Osteoblast (primary cell): Measurements from ENCODE around the gene MAST3. TPM values are rescaled to one million over a fixed set of nuclear protein-coding genes. Genes with fewer than 3 reads are reported as not detected.
A peak's percentile ranks its signal among the peaks of the same experiment; 100 is the strongest.

Experiments
- DNase-seq: peaks from one replicate; pipeline ENCODE4 v3.0.0; 2011; ENCODE audit warnings: low spot score, mixed read lengths; ENCODE audit not compliant: insufficient read length; ENCODE audit errors: missing footprints
- H2AFZ ChIP-seq: 2 replicates; pipeline ENCODE4 v1.6.0; 2011; ENCODE audit warnings: mild to moderate bottlenecking, low read length
- H3K27ac ChIP-seq: 2 replicates; pipeline ENCODE4 v1.5.1; 2011; ENCODE audit warnings: mild to moderate bottlenecking, low read depth, low read length, moderate library complexity
- H3K27me3 ChIP-seq: 2 replicates; pipeline ENCODE4 v1.6.0; 2012; ENCODE audit warnings: mild to moderate bottlenecking, control low read depth, inconsistent platforms, low read length, moderate library complexity; ENCODE audit not compliant: insufficient read depth
- H3K36me3 ChIP-seq: 2 replicates; pipeline ENCODE4 v1.5.1; 2011; ENCODE audit warnings: mild to moderate bottlenecking, low read length, control low read depth, moderate library complexity; ENCODE audit not compliant: insufficient read depth
- H3K4me1 ChIP-seq: 2 replicates; pipeline ENCODE4 v1.5.1; 2011; ENCODE audit warnings: mild to moderate bottlenecking, low read length, control low read depth, moderate library complexity; ENCODE audit not compliant: insufficient read depth
- H3K4me2 ChIP-seq: 2 replicates; pipeline ENCODE4 v1.6.0; 2011; ENCODE audit warnings: mild to moderate bottlenecking, low read length; ENCODE audit not compliant: insufficient read depth
- H3K4me3 ChIP-seq: fragments of 200-600 bp; sonication (generic); 3 replicates; pipeline ENCODE4 v1.5.1; 2012; ENCODE audit warnings: mild to moderate bottlenecking, low read length, inconsistent platforms; ENCODE audit not compliant: insufficient read depth
- H3K79me2 ChIP-seq: 2 replicates; pipeline ENCODE4 v1.6.0; 2012; ENCODE audit warnings: mild to moderate bottlenecking, low read length, control low read depth, inconsistent platforms; ENCODE audit not compliant: insufficient read depth
- H3K9me3 ChIP-seq: 2 replicates; pipeline ENCODE4 v1.5.1; 2011; ENCODE audit warnings: low read depth, low read length, control low read depth
- H4K20me1 ChIP-seq: 2 replicates; pipeline ENCODE4 v1.6.0; 2012; ENCODE audit warnings: mild to moderate bottlenecking, low read length, control low read depth; ENCODE audit not compliant: insufficient read depth
- CTCF ChIP-seq: IDR thresholded peaks from 2 replicates; pipeline ENCODE4 v1.5.1; 2011; ENCODE audit warnings: mild to moderate bottlenecking, low read depth, low read length, moderate library complexity; ENCODE audit errors: extremely low read depth
- total RNA-seq: library from RNA; depleted of rRNA; stranded (reverse); fragments of >200 nt; gene quantifications from 2 replicates; pipeline ENCODE4 v1.2.3, GENCODE V29; 2012

Gene MAST3
- total RNA-seq, 1 donor = 5.4 TPM

DNA sequence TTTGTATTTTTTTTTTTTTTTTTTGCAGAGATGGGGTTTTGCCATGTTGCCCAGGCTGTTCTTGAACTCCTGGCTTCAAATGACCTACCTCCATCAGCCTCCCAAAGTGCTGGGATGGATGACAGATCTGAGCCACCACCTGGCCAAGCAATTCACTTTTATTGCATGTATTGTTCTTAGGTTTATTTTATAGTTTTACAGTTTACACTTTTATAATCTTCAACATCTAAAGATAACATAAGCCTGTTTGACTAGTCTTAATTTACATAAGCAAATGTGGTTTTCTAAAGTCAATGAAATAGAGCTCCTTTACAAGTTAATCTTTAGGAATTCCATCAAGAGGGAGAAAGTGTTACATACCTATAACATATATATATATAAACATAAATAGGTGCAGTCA is 86.0 kb downstream of the MAST3 start:
- Histone ChIP-seq H3K36me3 (no peaks in the 10 kb centered on the region), H3K9me3 (no peaks in the 10 kb centered on the region), H3K4me2 (no peak overlapping the region), H3K27me3 (no peaks in the 10 kb centered on the region), H3K27ac (no peak overlapping the region), H3K4me3 (no peak overlapping the region), H2AFZ (no peak overlapping the region), H3K79me2 (no peaks in the 10 kb centered on the region), H4K20me1 (no peaks in the 10 kb centered on the region), H3K4me1 (no peaks in the 10 kb centered on the region)
- no peak for DNase-seq
- TF ChIP-seq CTCF = no peak

GRCh38 chr19:18185538-18185937 is 88.0 kb downstream of the MAST3 start:
- H3K27ac ChIP-seq = no peak overlapping the region
- DNase-seq = no peak
- H3K4me1 ChIP-seq = no peaks in the 10 kb centered on the region
- H4K20me1 ChIP-seq = no peaks in the 10 kb centered on the region
- no peak for TF ChIP-seq CTCF
- no peaks in the 10 kb centered on the region for H3K36me3 ChIP-seq
- no peaks in the 10 kb centered on the region for H3K9me3 ChIP-seq
- H3K79me2 ChIP-seq = no peaks in the 10 kb centered on the region
- H3K27me3 ChIP-seq = no peaks in the 10 kb centered on the region
- H2AFZ ChIP-seq = no peak overlapping the region
- no peak overlapping the region for H3K4me3 ChIP-seq
- H3K4me2 ChIP-seq = no peak overlapping the region

DNA sequence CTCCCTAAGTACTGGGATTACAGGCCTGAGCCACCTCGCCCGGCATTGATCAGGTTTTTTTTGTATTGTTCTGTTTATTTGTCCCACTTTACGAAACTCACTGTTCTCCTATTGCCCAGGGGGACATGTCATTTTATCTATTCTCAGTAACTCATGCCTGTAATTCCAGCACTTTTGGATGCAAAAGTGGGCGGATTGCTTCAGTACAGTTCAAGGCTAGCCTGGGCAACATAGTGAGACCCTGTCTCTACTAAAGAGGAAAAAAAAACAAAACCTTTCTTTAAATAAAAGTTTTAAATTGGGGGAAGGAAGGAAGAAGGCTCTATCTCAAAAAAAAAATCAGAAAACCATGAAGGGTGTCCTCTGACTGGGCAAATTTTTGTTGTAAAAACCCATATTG is 92.7 kb downstream of the MAST3 start:
- no peak for TF ChIP-seq CTCF

GRCh38 chr19:18191640-18192062 is 94.1 kb downstream of the MAST3 start:
- peak overlapping the region; percentile 95 for H3K27ac ChIP-seq
- no peak for DNase-seq
- H3K4me2 ChIP-seq = peak overlapping the region; percentile 100
- peak overlapping the region; percentile 91 for H2AFZ ChIP-seq
- no peaks in the 10 kb centered on the region for H4K20me1 ChIP-seq
- H3K79me2 ChIP-seq = peaks cover 3% of the 10 kb centered on the region
- peaks cover 6% of the 10 kb centered on the region for H3K36me3 ChIP-seq
- peaks cover 19% of the 10 kb centered on the region for H3K4me1 ChIP-seq
- H3K27me3 ChIP-seq = no peaks in the 10 kb centered on the region
- H3K4me3 ChIP-seq = peak overlapping the region; percentile 90
- no peak for TF ChIP-seq CTCF
- no peaks in the 10 kb centered on the region for H3K9me3 ChIP-seq

More for the DNA sequence above, 92.7 kb downstream of the MAST3 start:
- Histone ChIP-seq H3K4me2 (no peak overlapping the region), H3K4me3 (no peak overlapping the region), H3K4me1 (peaks cover 19% of the 10 kb centered on the region), H3K9me3 (no peaks in the 10 kb centered on the region), H3K79me2 (peaks cover 3% of the 10 kb centered on the region), H4K20me1 (no peaks in the 10 kb centered on the region), H3K27me3 (no peaks in the 10 kb centered on the region), H3K27ac (no peak overlapping the region), H3K36me3 (no peaks in the 10 kb centered on the region), H2AFZ (no peak overlapping the region)
- DNase-seq = no peak
